Measurements from ENCODE around the gene RAD51D. TPM values are rescaled to one million over a fixed set of nuclear protein-coding genes. Genes with fewer than 3 reads are reported as not detected.

RAD51D gene
- total and polyA plus RNA-seq, 4 donors, result 3.4 to 6.1 (median 3.7) TPM

GRCh38 chr17:35057332-35057915 lies 62.2 kb downstream of the RAD51D start:
- Histone ChIP-seq H3K9ac (ENCODE audit: low read depth in 1 of 2, low read length in 2 of 2) (no peak overlapping the region), H3K4me3 (ENCODE audit: low read depth in 1 of 3, low read length in 3 of 3) (no peak overlapping the region), H3K36me3 (ENCODE audit: control insufficient read depth in 4 of 4, insufficient read depth in 3 of 4, low read depth in 1 of 4, low read length in 3 of 4) (peaks cover 0 to 4% (median 2%) of the 10 kb centered on the region in 4 donors), H3K27me3 (ENCODE audit: control insufficient read depth in 4 of 4, insufficient read depth in 4 of 4, low read length in 3 of 4) (no peaks in the 10 kb centered on the region), H3K4me1 (ENCODE audit: control insufficient read depth in 4 of 4, insufficient read depth in 4 of 4, low read length in 3 of 4) (peaks cover 8 to 14% (median 12%) of the 10 kb centered on the region in 4 donors), H3K9me3 (ENCODE audit: control insufficient read depth in 4 of 4, low read length in 3 of 4) (no peaks in the 10 kb centered on the region), H3K27ac (ENCODE audit: low read depth in 1 of 2, low read length in 2 of 2) (no peak overlapping the region)
- no peak for DNase-seq (ENCODE audit: low spot score)
- WGBS, result 100% methylated on average over 1 of the region's 1 CpG
- no peak for TF ChIP-seq SP1 (IDR thresholded peaks at IDR 0.05)
- no peak for TF ChIP-seq FOXA1 (IDR thresholded peaks at IDR 0.05)
- TF ChIP-seq, protein P1, sequence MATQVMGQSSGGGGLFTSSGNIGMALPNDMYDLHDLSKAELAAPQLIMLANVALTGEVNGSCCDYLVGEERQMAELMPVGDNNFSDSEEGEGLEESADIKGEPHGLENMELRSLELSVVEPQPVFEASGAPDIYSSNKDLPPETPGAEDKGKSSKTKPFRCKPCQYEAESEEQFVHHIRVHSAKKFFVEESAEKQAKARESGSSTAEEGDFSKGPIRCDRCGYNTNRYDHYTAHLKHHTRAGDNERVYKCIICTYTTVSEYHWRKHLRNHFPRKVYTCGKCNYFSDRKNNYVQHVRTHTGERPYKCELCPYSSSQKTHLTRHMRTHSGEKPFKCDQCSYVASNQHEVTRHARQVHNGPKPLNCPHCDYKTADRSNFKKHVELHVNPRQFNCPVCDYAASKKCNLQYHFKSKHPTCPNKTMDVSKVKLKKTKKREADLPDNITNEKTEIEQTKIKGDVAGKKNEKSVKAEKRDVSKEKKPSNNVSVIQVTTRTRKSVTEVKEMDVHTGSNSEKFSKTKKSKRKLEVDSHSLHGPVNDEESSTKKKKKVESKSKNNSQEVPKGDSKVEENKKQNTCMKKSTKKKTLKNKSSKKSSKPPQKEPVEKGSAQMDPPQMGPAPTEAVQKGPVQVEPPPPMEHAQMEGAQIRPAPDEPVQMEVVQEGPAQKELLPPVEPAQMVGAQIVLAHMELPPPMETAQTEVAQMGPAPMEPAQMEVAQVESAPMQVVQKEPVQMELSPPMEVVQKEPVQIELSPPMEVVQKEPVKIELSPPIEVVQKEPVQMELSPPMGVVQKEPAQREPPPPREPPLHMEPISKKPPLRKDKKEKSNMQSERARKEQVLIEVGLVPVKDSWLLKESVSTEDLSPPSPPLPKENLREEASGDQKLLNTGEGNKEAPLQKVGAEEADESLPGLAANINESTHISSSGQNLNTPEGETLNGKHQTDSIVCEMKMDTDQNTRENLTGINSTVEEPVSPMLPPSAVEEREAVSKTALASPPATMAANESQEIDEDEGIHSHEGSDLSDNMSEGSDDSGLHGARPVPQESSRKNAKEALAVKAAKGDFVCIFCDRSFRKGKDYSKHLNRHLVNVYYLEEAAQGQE (IDR thresholded peaks at IDR 0.05), result no peak
- no peak for TF ChIP-seq EGR1 (IDR thresholded peaks at IDR 0.05; ENCODE audit: low read depth in 2 of 2)
- no peak for TF ChIP-seq NR2F2 (IDR thresholded peaks at IDR 0.05)
- TF ChIP-seq YY1 (IDR thresholded peaks at IDR 0.05), result no peak
- no peak for TF ChIP-seq MAX (IDR thresholded peaks at IDR 0.05)
- TF ChIP-seq RXRA (IDR thresholded peaks at IDR 0.05), result no peak
- TF ChIP-seq CTCF (IDR thresholded peaks at IDR 0.05; ENCODE audit: low read depth, low read length, missing input control), result no peak
- no peak for TF ChIP-seq HNF4G (IDR thresholded peaks at IDR 0.05)
- no peak for TF ChIP-seq HNF4A (conservative IDR thresholded peaks at IDR 0.05)
- no peak for TF ChIP-seq GABPA (IDR thresholded peaks at IDR 0.05 in 1 of 2, conservative IDR thresholded peaks at IDR 0.05 in 1 of 2)
- TF ChIP-seq TAF1 (conservative IDR thresholded peaks at IDR 0.05), result no peak
- TF ChIP-seq, protein P2, sequence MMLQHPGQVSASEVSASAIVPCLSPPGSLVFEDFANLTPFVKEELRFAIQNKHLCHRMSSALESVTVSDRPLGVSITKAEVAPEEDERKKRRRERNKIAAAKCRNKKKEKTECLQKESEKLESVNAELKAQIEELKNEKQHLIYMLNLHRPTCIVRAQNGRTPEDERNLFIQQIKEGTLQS (IDR thresholded peaks at IDR 0.05), result no peak
- TF ChIP-seq RAD21 (IDR thresholded peaks at IDR 0.05), result no peak
- TF ChIP-seq FOXA2 (IDR thresholded peaks at IDR 0.05), result no peak
- TF ChIP-seq ZBTB33 (IDR thresholded peaks at IDR 0.05), result no peak
- no peak for TF ChIP-seq JUND (IDR thresholded peaks at IDR 0.05)

Measured in liver (tissue), 9 donors.